SK-N-SH (cell line): ENCODE results near the gene IDH3B. TPM values are rescaled to one million over a fixed set of nuclear protein-coding genes. Genes with fewer than 3 reads are reported as not detected.

ENCODE experiments used
- CTCF ChIA-PET: fragments of 300-600, 350-600 bp; formaldehyde crosslinking; extraction: SDS; loops from one replicate; lab custom pipeline; 2021; lab: Yijun Ruan, JAX
- POLR2A ChIA-PET: fragments of 350-600 bp; sonication (Branson Sonifier 250); formaldehyde crosslinking; extraction: SDS; loops from one replicate; lab custom pipeline; 2020; ENCODE audit warnings: antibody characterized with exemption, inconsistent platforms; lab: Yijun Ruan, JAX
- DNase-seq: peaks from one replicate; pipeline ENCODE4 v3.0.0; 2012
- H2AFZ ChIP-seq: fragments of 200-600 bp; sonication (generic); 2 replicates; pipeline ENCODE4 v1.8.1; 2016; ENCODE audit warnings: antibody characterized with exemption, mild to moderate bottlenecking, low read depth
- H3F3A ChIP-seq: fragments of 200-600 bp; sonication (generic); replicated peaks from 2 replicates; pipeline ENCODE3; 2016; ENCODE audit warnings: antibody characterized with exemption, mild to moderate bottlenecking; ENCODE audit not compliant: insufficient read depth
- H3K27ac ChIP-seq, 2 experiments: fragments of 200-500 bp in 1 of 2; fragments of 200-600 bp in 1 of 2; sonication (Bioruptor generic) in 1 of 2; sonication (generic), shearing (Covaris generic) in 1 of 2; 2 replicates each; pipeline versions ENCODE4 v1.5.1 to v1.6.1; 2014 to 2016; ENCODE audit warnings: low read depth in 2 of 2, inconsistent platforms in 1 of 2, low read length in 1 of 2, mild to moderate bottlenecking in 1 of 2, mixed read lengths in 1 of 2
- H3K27me3 ChIP-seq: fragments of 200-600 bp; sonication (generic), shearing (Covaris generic); 2 replicates; pipeline ENCODE4 v1.6.1; 2016; ENCODE audit warnings: mixed run types; ENCODE audit not compliant: insufficient read depth
- H3K36me3 ChIP-seq, 2 experiments: fragments of 200-500 bp in 1 of 2; fragments of 200-600 bp in 1 of 2; sonication (Bioruptor generic) in 1 of 2; sonication (generic) in 1 of 2; replicated peaks in 1 of 2; 2 replicates each; pipeline versions ENCODE3 to v1.5.1; 2014 to 2016; ENCODE audit warnings: low read length in 1 of 2, mild to moderate bottlenecking in 1 of 2; ENCODE audit not compliant: insufficient read depth in 2 of 2, control insufficient read depth in 1 of 2
- H3K4me1 ChIP-seq, 2 experiments: fragments of 200-500 bp in 1 of 2; fragments of 200-600 bp in 1 of 2; sonication (Bioruptor generic) in 1 of 2; sonication (generic), shearing (Covaris generic) in 1 of 2; 2 replicates each; pipeline versions ENCODE4 v1.5.1 to v1.6.1; 2014 to 2016; ENCODE audit warnings: low read depth in 1 of 2, low read length in 1 of 2, mixed run types in 1 of 2; ENCODE audit not compliant: insufficient read depth in 2 of 2, control insufficient read depth in 1 of 2
- H3K4me2 ChIP-seq: fragments of 200-600 bp; sonication (generic), shearing (Covaris generic); 2 replicates; pipeline ENCODE4 v1.6.1; 2017; ENCODE audit warnings: mixed run types
- H3K4me3 ChIP-seq, 2 experiments: fragments of 200-500 bp in 1 of 2; fragments of 200-600 bp in 1 of 2; sonication (Bioruptor generic) in 1 of 2; sonication (generic), shearing (Covaris generic) in 1 of 2; 2 replicates each; pipeline versions ENCODE4 v1.5.1 to v1.8.1; 2014 to 2016; ENCODE audit warnings: low read depth in 2 of 2, inconsistent platforms in 1 of 2, low read length in 1 of 2, mild to moderate bottlenecking in 1 of 2, mixed read lengths in 1 of 2, moderate library complexity in 1 of 2
- H3K79me2 ChIP-seq: fragments of 200-600 bp; sonication (generic); 2 replicates; pipeline ENCODE4 v1.8.1; 2017; ENCODE audit warnings: mild to moderate bottlenecking; ENCODE audit not compliant: insufficient read depth
- H3K9ac ChIP-seq: fragments of 200-600 bp; sonication (generic); 2 replicates; pipeline ENCODE4 v1.6.1; 2017; ENCODE audit warnings: mixed run types
- H3K9me2 ChIP-seq: fragments of 200-600 bp; sonication (generic); 2 replicates; pipeline ENCODE4 v1.6.1; 2017; ENCODE audit warnings: mixed run types
- H3K9me3 ChIP-seq: fragments of 200-600 bp; sonication (generic); 2 replicates; pipeline ENCODE4 v1.6.1; 2017; ENCODE audit warnings: mixed run types, mild to moderate bottlenecking, moderate library complexity
- H4K20me1 ChIP-seq: fragments of 200-600 bp; sonication (generic); 2 replicates; pipeline ENCODE4 v1.6.1; 2017; ENCODE audit warnings: mild to moderate bottlenecking, mixed run types; ENCODE audit not compliant: insufficient read depth
- EZH2phosphoT487 ChIP-seq: fragments of 200-600 bp; sonication (generic); IDR thresholded peaks from 2 replicates; pipeline ENCODE4 v1.6.1; 2017; ENCODE audit warnings: low read depth, mixed run types, mild to moderate bottlenecking, antibody characterized with exemption, moderate library complexity, borderline replicate concordance
- FOSL2 ChIP-seq: IDR thresholded peaks from 2 replicates; pipeline ENCODE4 v1.4.0; 2012; ENCODE audit warnings: low read depth, mild to moderate bottlenecking, moderate library complexity, borderline replicate concordance
- FOXM1 ChIP-seq: IDR thresholded peaks from 2 replicates; pipeline ENCODE4 v1.4.0; 2012; ENCODE audit warnings: low read depth, mild to moderate bottlenecking
- GATA2 ChIP-seq: sonication (generic); formaldehyde crosslinking; IDR thresholded peaks from 2 replicates; pipeline ENCODE4 v1.5.0; 2020; ENCODE audit warnings: mild to moderate bottlenecking, missing genetic modification reagents
- IRF3 ChIP-seq: fragments of 150-350 bp; IDR thresholded peaks from 2 replicates; pipeline ENCODE4 v1.6.1; 2016; ENCODE audit warnings: mild to moderate bottlenecking, low read depth, low read length
- JUND ChIP-seq: IDR thresholded peaks from 2 replicates; pipeline ENCODE4 v1.4.0; 2012
- MEF2A ChIP-seq: IDR thresholded peaks from 2 replicates; pipeline ENCODE4 v1.4.0; 2012; ENCODE audit warnings: low read depth, borderline replicate concordance
- POLR2AphosphoS5 ChIP-seq: IDR thresholded peaks from 2 replicates; pipeline ENCODE4 v1.6.1; 2012; ENCODE audit warnings: low read depth, low read length
- RFX5 ChIP-seq: IDR thresholded peaks from 2 replicates; pipeline ENCODE4 v1.6.1; 2012; ENCODE audit warnings: mild to moderate bottlenecking, improper control_type of control experiment, low read length
- SIN3A ChIP-seq: IDR thresholded peaks from 2 replicates; pipeline ENCODE4 v1.6.1; 2012; ENCODE audit warnings: low read depth, mild to moderate bottlenecking, low read length, moderate library complexity, borderline replicate concordance
- SMC3 ChIP-seq: IDR thresholded peaks from 2 replicates; pipeline ENCODE4 v1.6.1; 2012; ENCODE audit warnings: low read depth, low read length, improper control_type of control experiment
- TAF1 ChIP-seq: IDR thresholded peaks from 2 replicates; pipeline ENCODE4 v1.6.1; 2012; ENCODE audit warnings: low read depth, mild to moderate bottlenecking, low read length, moderate library complexity, borderline replicate concordance
- TCF12 ChIP-seq: IDR thresholded peaks from 2 replicates; pipeline ENCODE4 v1.4.0; 2012
- TEAD4 ChIP-seq: IDR thresholded peaks from 2 replicates; pipeline ENCODE4 v1.4.0; 2012; ENCODE audit warnings: mild to moderate bottlenecking, borderline replicate concordance; ENCODE audit not compliant: insufficient read depth
- USF2 ChIP-seq: fragments of 150-350 bp; IDR thresholded peaks from 2 replicates; pipeline ENCODE4 v1.6.1; 2017; ENCODE audit warnings: antibody characterized with exemption, low read length, low read depth, borderline replicate concordance
- YY1 ChIP-seq: IDR thresholded peaks from 2 replicates; pipeline ENCODE4 v1.4.0; 2012; ENCODE audit warnings: low read depth, mild to moderate bottlenecking
- WGBS: methylation state at CpG from one replicate; pipeline ENCODE4 v1.1.6; 2017; ENCODE audit warnings: low lambda C conversion rate; 5-methylcytosine and 5-hydroxymethylcytosine counted together
- polyA plus RNA-seq, 3 experiments: library from polyadenylated mRNA; depleted of rRNA; stranded (reverse); fragments of >200 nt; gene quantifications; 2 replicates each; pipeline ENCODE4 v1.2.3, GENCODE V29; 2012

The IDH3B gene
- polyA plus RNA-seq, 1 of the 3 experiments (the other 2 are of a cell fraction), result 233 TPM

- Histone ChIP-seq H3K9me3 (no peaks in the 10 kb centered on the region), H3K27ac (no peak overlapping the region), H3K27me3 (no peaks in the 10 kb centered on the region), H3F3A (peaks cover 49% of the 10 kb centered on the region), H3K36me3 (peaks cover 47 to 71% of the 10 kb centered on the region in 2 experiments), H3K9ac (no peak overlapping the region), H2AFZ (no peak overlapping the region), H3K4me3 (no peak overlapping the region), H4K20me1 (peaks cover 45% of the 10 kb centered on the region), H3K4me2 (no peak overlapping the region), H3K9me2 (no peaks in the 10 kb centered on the region), H3K79me2 (peaks cover 43% of the 10 kb centered on the region), H3K4me1 (peaks cover 6 to 15% of the 10 kb centered on the region in 2 experiments; a peak in 2 of 4 replicates)
- ChIA-PET POLR2A (no interaction called here), CTCF (interaction anchor here (1.3 to 10.6 kb wide), 2 partner anchors 10 to 134 kb away, joined by 4 to 133 read pairs; no protein-coding TSS in a partner anchor)
- TF ChIP-seq SMC3 (no peak), GATA2 (CRISPR knock-in tag) (no peak), RFX5 (no peak), JUND (no peak), FOXM1 (no peak), USF2 (no peak), TCF12 (no peak), TAF1 (no peak), FOSL2 (no peak), IRF3 (no peak), POLR2AphosphoS5 (no peak; the same call in 1 of the 2 replicates), EZH2phosphoT487 (no peak), MEF2A (no peak), SIN3A (no peak), TEAD4 (no peak), YY1 (no peak)
- DNase-seq, result no peak
- 90% methylated on average over 12 of the region's 12 CpGs for WGBS
Measured at GRCh38 chr20:2656471-2657117, 7.4 kb downstream of the IDH3B start.
